Measurements from ENCODE around the gene BCL7B. TPM values are rescaled to one million over a fixed set of nuclear protein-coding genes. Genes with fewer than 3 reads are reported as not detected.

The BCL7B gene
- total and polyA plus RNA-seq, 12 donors = 64.9 to 85.8 (median 73.0) TPM

- Histone ChIP-seq H3K27me3 (peaks cover 0 to 38% (median 10%) of the 10 kb centered on the region in 7 donors), H3K4me3 (no peak overlapping the region), H3K27ac (no peak overlapping the region), H3K9me3 (no peaks in the 10 kb centered on the region), H3K4me1 (no peaks in the 10 kb centered on the region), H3K36me3 (no peaks in the 10 kb centered on the region)
- 85% methylated on average over 9 of the region's 9 CpGs for WGBS, 2 donors
- ATAC-seq = no peak
- DNase-seq = no peak
- TF ChIP-seq CTCF (IDR thresholded peaks at IDR 0.05) = no peak
- intact Hi-C loops (cut with DNase I) = no loop called here
Measured at GRCh38 chr7:73595358-73595757, 37.9 kb upstream of the BCL7B start.

GRCh38 chr7:73593207-73594045, 35.9 kb upstream of the BCL7B start:
- TF ChIP-seq CTCF (IDR thresholded peaks at IDR 0.05) = no peak
- no peaks in the 10 kb centered on the region for H3K36me3 ChIP-seq
- no peak overlapping the region for H3K27ac ChIP-seq
- ATAC-seq = peak in 3 of 8 donors; percentile 24 to 43 (median 26)
- 73 to 76% methylated on average over 14 of the region's 14 CpGs for WGBS, 2 donors
- intact Hi-C loops (cut with DNase I) = loop anchor here in 1 of 10 donors (2.0 kb wide), 1 partner anchor 45 kb away; no protein-coding TSS in a partner anchor
- no peak for DNase-seq
- peaks cover 0 to 30% (median 10%) of the 10 kb centered on the region in 7 donors for H3K27me3 ChIP-seq
- H3K4me1 ChIP-seq = no peaks in the 10 kb centered on the region
- no peaks in the 10 kb centered on the region for H3K9me3 ChIP-seq
- no peak overlapping the region for H3K4me3 ChIP-seq

- WGBS, 2 donors = 92 to 97% methylated on average over 12 of the region's 12 CpGs
- H3K36me3 ChIP-seq = no peaks in the 10 kb centered on the region
- H3K27ac ChIP-seq = peak overlapping the region in 1 of 10 donors; percentile 55
- ATAC-seq = no peak
- intact Hi-C loops (cut with DNase I) = no loop called here
- no peaks in the 10 kb centered on the region for H3K27me3 ChIP-seq
- no peaks in the 10 kb centered on the region for H3K9me3 ChIP-seq
- no peak overlapping the region for H3K4me3 ChIP-seq
- H3K4me1 ChIP-seq = peaks cover 0 to 28% (median 0%) of the 10 kb centered on the region in 9 donors
- no peak for DNase-seq
- TF ChIP-seq CTCF (IDR thresholded peaks at IDR 0.05) = no peak
Measured at GRCh38 chr7:73586911-73587310, 29.4 kb upstream of the BCL7B start.

GRCh38 chr7:73585196-73585595, 27.7 kb upstream of the BCL7B start:
- intact Hi-C loops (cut with DNase I) = no loop called here
- H3K36me3 ChIP-seq = no peaks in the 10 kb centered on the region
- H3K27ac ChIP-seq = no peak overlapping the region
- TF ChIP-seq CTCF (IDR thresholded peaks at IDR 0.05) = no peak
- DNase-seq (no peak), ATAC-seq (no peak)
- 71 to 79% methylated on average over 2 of the region's 2 CpGs for WGBS, 2 donors
- no peaks in the 10 kb centered on the region for H3K9me3 ChIP-seq
- peaks cover 0 to 38% (median 0%) of the 10 kb centered on the region in 9 donors for H3K4me1 ChIP-seq
- no peaks in the 10 kb centered on the region for H3K27me3 ChIP-seq
- H3K4me3 ChIP-seq = no peak overlapping the region
